Fibroblast of lung (primary cell): ENCODE results near the gene ZNF547.
"Not testable (repeated sequence)": the region's sequence is repeated elsewhere in the genome, so short reads cannot be mapped to it uniquely, and the experiment has no call there.

Experiments
- CTCF ChIP-seq, 2 donors: IDR thresholded peaks in 1 of 2; conservative IDR thresholded peaks in 1 of 2; 1 replicate in 1 of 2; 2 replicates in 1 of 2; pipeline ENCODE4 v1.5.1; 2011 to 2012; ENCODE audit warnings: low read length in 2 of 2, control low read depth in 1 of 2, inconsistent platforms in 1 of 2, low read depth in 1 of 2, mild to moderate bottlenecking in 1 of 2
- EZH2 ChIP-seq: IDR thresholded peaks from 2 replicates; pipeline ENCODE4 v1.5.1; 2012; ENCODE audit warnings: low read length, control low read depth, mild to moderate bottlenecking; ENCODE audit errors: missing control alignments

DNA sequence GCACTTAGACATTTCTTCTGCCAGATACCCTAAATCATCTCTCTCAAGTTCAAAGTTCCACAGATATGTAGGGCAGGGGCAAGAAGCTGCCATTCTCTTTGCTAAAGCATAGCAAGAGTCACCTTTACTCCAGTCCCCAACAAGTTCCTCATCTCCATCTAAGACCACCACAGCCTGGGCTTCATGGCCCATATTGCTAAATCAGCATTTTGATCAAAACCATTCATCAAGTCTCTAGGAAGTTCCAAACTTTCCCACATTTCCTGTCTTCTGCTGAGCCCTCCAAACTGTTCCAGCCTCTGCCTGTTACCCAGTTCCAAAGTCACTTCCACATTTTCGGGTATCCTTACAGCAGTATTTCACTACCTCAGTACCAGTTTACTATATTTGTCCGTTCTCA is 11.3 kb downstream of the ZNF547 start:
- not testable (repeated sequence) for TF ChIP-seq CTCF (conservative IDR thresholded peaks at IDR 0.05 in 1 of 2, IDR thresholded peaks at IDR 0.05 in 1 of 2; ENCODE audit: low read depth in 1 of 2, low read length in 2 of 2); EZH2
